SK-N-MC (cell line): ENCODE data around the gene SLC8A2.

Experiments
- EZH2 ChIP-seq: fragments of 200-600 bp; sonication (generic); IDR thresholded peaks from one replicate; pipeline ENCODE4 v1.6.1; 2017; ENCODE audit warnings: antibody characterized with exemption
- FOXP2 ChIP-seq: optimal IDR thresholded peaks from 2 replicates; pipeline ENCODE3; 2011; ENCODE audit warnings: mild to moderate bottlenecking, moderate library complexity; ENCODE audit not compliant: insufficient read depth; ENCODE audit errors: extremely low read length, control extremely low read depth
- POLR2AphosphoS5 ChIP-seq: IDR thresholded peaks from 2 replicates; pipeline ENCODE4 v1.6.1; 2012; ENCODE audit warnings: mild to moderate bottlenecking, low read depth, low read length, borderline replicate concordance

- no peak for TF ChIP-seq POLR2AphosphoS5
- TF ChIP-seq EZH2, result no peak
- no peak for TF ChIP-seq FOXP2
Measured at GRCh38 chr19:47405197-47405550, 66.5 kb downstream of the SLC8A2 start.
